GM10248 (cell line): ENCODE data around the gene SLC35E4.

Experiments used
- CTCF ChIA-PET: fragments of 300-600 bp; sonication (Branson Sonifier 250); formaldehyde crosslinking; extraction: SDS; loops from one replicate; lab custom pipeline; 2021; ENCODE audit warnings: antibody characterized with exemption; lab: Yijun Ruan, JAX
- POLR2A ChIA-PET: fragments of 350-650 bp; sonication (Branson Sonifier 250); formaldehyde crosslinking; extraction: SDS; loops from one replicate; lab custom pipeline; 2020; ENCODE audit warnings: antibody characterized with exemption; lab: Yijun Ruan, JAX
- DNase-seq: peaks from one replicate; pipeline ENCODE4 v3.0.0; 2012; ENCODE audit errors: extremely low spot score
- TF ChIP-seq, protein P1 (sequence below): IDR thresholded peaks from 2 replicates; pipeline ENCODE4 v1.5.1; 2012; ENCODE audit warnings: mild to moderate bottlenecking, low read depth; ENCODE audit errors: extremely low read depth, missing control alignments, control extremely low read depth

SLC35E4 gene

DNA sequence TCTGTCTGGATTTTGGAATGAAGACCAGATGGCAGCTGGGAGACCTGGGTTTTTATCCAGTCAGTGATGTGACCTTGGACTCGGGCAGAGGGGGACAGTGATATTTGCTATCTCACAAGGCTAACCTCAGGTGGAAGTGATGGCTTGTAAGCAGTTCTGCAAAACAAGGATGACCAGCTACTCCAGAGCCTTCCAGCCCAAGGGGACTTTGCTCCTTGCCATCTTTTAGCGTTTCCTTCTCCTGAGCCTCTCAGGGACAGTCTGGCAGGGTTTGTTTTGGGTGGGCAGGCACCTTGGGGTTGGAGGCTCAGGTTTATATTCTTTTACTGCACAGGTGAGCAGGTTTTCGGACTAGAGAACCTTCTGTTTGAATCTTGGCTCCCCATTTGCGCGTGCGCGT lies 49.6 kb downstream of the SLC35E4 start:
- no peak for DNase-seq
- ChIA-PET CTCF (no interaction called here), POLR2A (no interaction called here)
- TF ChIP-seq, protein P1, sequence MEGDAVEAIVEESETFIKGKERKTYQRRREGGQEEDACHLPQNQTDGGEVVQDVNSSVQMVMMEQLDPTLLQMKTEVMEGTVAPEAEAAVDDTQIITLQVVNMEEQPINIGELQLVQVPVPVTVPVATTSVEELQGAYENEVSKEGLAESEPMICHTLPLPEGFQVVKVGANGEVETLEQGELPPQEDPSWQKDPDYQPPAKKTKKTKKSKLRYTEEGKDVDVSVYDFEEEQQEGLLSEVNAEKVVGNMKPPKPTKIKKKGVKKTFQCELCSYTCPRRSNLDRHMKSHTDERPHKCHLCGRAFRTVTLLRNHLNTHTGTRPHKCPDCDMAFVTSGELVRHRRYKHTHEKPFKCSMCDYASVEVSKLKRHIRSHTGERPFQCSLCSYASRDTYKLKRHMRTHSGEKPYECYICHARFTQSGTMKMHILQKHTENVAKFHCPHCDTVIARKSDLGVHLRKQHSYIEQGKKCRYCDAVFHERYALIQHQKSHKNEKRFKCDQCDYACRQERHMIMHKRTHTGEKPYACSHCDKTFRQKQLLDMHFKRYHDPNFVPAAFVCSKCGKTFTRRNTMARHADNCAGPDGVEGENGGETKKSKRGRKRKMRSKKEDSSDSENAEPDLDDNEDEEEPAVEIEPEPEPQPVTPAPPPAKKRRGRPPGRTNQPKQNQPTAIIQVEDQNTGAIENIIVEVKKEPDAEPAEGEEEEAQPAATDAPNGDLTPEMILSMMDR = no peak

DNA sequence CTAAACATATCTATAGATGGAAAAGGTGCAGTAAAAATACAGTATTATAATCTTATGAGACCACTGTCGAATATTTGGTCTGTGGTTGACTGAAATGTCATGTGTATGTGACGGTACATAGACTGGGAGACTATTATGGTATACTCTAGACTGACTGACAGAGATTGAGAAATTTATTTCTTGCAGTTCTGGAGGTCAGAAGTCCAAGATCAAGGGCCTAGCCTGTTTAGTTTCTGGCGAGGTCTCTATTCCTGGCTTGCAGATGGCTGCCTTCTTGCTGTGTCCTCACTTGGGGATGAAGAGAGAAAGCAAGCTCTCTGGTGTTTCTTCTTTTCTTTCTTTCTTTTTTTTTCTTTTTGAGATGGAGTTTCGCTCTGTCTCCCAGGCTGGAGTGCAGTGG lies 51.8 kb downstream of the SLC35E4 start:
- no peak for DNase-seq
- ChIA-PET POLR2A (no interaction called here), CTCF (no interaction called here)
- TF ChIP-seq, protein P1 = no peak

DNA sequence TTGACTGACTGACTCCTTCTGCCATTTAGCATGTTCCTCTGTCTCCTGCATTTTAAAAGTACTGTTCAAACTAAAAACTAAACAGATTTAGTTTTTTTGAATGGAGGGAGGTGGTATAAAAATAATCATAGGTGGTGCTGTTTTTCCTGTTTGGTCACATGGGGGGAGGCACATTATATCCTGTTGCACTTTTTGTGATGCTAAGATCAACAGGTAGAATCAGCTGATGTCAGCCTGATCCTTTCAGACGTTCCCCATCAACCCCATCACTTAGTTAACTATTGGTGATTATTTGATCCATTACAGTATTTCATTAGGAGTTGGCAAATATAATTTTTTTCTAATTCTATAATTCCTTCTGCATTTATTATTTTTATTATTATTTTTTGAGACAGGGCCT lies 54.0 kb downstream of the SLC35E4 start:
- ChIA-PET CTCF (no interaction called here), POLR2A (no interaction called here)
- TF ChIP-seq, protein P1 = no peak
- no peak for DNase-seq

DNA sequence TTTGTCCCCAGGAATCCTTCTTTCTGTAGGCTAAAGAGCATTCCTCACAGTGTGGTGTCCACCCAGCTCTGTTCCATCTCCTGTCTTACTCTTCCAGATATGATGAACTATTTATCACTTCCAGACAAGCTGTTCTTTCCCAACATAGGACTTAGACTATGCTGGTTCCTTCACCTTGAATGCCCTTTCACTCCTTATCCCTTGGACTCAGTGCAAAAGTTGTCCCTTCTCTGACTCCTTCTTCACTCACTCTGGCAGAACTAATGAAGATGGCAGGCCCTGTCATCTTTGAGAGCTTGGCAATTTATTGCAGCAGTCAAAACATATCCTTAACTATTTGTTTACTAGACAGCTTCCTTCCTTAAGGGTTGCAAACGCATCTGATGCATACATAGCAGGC lies 55.6 kb downstream of the SLC35E4 start:
- TF ChIP-seq, protein P1 = no peak
- POLR2A ChIA-PET = no interaction called here
- CTCF ChIA-PET = interaction anchor here (1.4 kb wide), 1 partner anchor 57 kb away, joined by 3 read pairs; no protein-coding TSS in a partner anchor
- no peak for DNase-seq

DNA sequence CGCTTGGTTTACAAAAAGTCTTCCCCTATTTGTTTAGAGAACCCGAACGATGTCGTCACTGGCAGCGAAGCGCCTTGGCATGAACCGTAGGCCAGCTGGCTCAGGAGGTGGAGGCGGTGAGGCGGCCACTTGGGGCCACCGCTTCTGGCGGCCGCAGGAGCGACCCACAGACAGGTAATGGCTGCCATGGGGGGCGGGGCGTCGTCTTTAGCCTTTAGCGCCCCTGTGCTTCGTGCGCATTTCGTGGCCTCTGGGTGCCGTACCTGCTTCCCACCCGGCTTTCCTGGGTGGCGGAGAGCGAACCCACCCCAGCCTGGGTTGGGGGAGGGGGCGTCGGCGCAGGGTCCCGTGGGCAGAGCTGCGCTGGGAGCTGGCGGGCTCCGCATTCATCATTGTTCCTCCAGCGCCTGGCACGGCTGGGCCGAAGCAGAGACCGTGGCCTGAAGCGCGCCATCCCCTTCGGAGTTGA lies 58.6 kb downstream of the SLC35E4 start:
- DNase-seq = peak; percentile 50

DNA sequence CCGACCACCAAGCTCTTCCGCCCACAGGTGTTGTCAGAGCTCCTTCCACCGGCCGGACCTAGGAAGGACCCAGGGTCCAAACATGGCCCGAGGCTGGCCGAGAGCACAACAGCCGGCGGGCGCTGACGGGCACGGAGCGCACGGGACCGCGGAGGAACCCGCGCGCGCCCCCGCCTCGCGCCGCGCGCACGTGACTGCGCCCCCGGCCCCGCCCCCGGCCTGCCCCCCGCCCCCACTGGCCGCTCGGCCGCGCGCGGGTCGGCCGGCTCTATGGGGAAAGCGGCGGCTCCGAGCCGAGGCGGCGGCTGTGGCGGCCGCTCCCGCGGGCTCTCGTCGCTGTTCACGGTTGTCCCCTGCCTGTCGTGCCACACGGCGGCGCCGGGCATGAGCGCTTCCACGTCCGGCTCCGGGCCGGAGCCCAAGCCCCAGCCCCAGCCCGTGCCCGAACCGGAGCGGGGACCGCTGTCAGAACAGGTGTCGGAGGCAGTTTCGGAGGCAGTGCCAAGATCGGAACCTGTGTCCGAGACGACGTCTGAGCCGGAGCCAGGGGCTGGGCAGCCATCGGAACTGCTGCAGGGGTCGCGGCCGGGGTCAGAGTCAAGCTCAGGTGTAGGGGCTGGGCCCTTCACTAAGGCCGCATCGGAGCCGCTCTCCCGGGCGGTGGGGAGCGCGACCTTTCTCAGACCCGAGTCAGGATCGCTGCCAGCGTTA lies 59.2 kb downstream of the SLC35E4 start, which contains the start of gene OSBP2:
Gene OSBP2 (plus strand): TSS at position 235 of the 711 bp plus-strand sequence. CDS start 36 bp downstream, at position 271.
- DNase-seq = peak; percentile 59
- CTCF ChIA-PET = interaction anchor here (0.6 to 1.7 kb wide), 3 partner anchors 10 to 60 kb away, joined by 3 to 4 read pairs (median 3); no protein-coding TSS in a partner anchor

More for the DNA sequence above, 58.6 kb downstream of the SLC35E4 start:
- CTCF ChIA-PET = interaction anchor here (0.9 to 1.7 kb wide), 2 partner anchors 17 to 61 kb away, joined by 3 to 4 read pairs; no protein-coding TSS in a partner anchor
- TF ChIP-seq, protein P1 = no peak
- POLR2A ChIA-PET = no interaction called here

More for the DNA sequence above, 59.2 kb downstream of the SLC35E4 start, which contains the start of gene OSBP2:
- POLR2A ChIA-PET = no interaction called here
- TF ChIP-seq, protein P1 = no peak
